Mesenchymal stem cell (in vitro differentiated cells and primary cell): ENCODE data around the gene TMEM186.
A peak's percentile ranks its signal among the peaks of the same experiment; 100 is the strongest.

ENCODE experiments used
- DNase-seq: peaks from one replicate; pipeline ENCODE4 v3.0.0-alpha.2; 2013
- H2AFZ ChIP-seq: one replicate; pipeline ENCODE4 v1.6.1; 2013; ENCODE audit warnings: low read depth, mild to moderate bottlenecking, control low read depth, inconsistent platforms, low read length, moderate library complexity
- H2AK5ac ChIP-seq: 2 replicates; pipeline ENCODE4 v1.6.1; 2013; ENCODE audit warnings: low read length, moderate library complexity, mild to moderate bottlenecking, inconsistent platforms; ENCODE audit not compliant: severe bottlenecking
- H2BK120ac ChIP-seq: one replicate; pipeline ENCODE4 v1.6.1; 2013; ENCODE audit warnings: low read depth, mild to moderate bottlenecking, inconsistent platforms, low read length, moderate library complexity
- H2BK12ac ChIP-seq, 2 experiments: one replicate each; pipeline ENCODE4 v1.6.1; 2013; ENCODE audit warnings: inconsistent platforms in 2 of 2, low read length in 2 of 2, mild to moderate bottlenecking in 2 of 2, moderate library complexity in 2 of 2, control low read depth in 1 of 2
- H2BK15ac ChIP-seq: one replicate; pipeline ENCODE4 v1.6.1; 2013; ENCODE audit warnings: mild to moderate bottlenecking, low read depth, inconsistent platforms; ENCODE audit not compliant: poor library complexity, severe bottlenecking
- H2BK5ac ChIP-seq: 2 replicates; pipeline ENCODE4 v1.6.1; 2013; ENCODE audit warnings: low read depth, mild to moderate bottlenecking, low read length, control low read depth, inconsistent platforms; ENCODE audit not compliant: poor library complexity, severe bottlenecking
- H3K14ac ChIP-seq, 2 experiments: one replicate each; pipeline ENCODE4 v1.6.1; 2013; ENCODE audit warnings: inconsistent platforms in 2 of 2, low read length in 2 of 2, control low read depth in 1 of 2, mild to moderate bottlenecking in 1 of 2, moderate library complexity in 1 of 2
- H3K18ac ChIP-seq, 2 experiments: one replicate each; pipeline ENCODE4 v1.6.1; 2013; ENCODE audit warnings: inconsistent platforms in 2 of 2, low read length in 2 of 2, control low read depth in 1 of 2, low read depth in 1 of 2, mild to moderate bottlenecking in 1 of 2
- H3K23ac ChIP-seq, 2 experiments: one replicate each; pipeline ENCODE4 v1.6.1; 2013; ENCODE audit warnings: inconsistent platforms in 2 of 2, low read length in 2 of 2, mild to moderate bottlenecking in 2 of 2, moderate library complexity in 2 of 2, control low read depth in 1 of 2
- H3K27ac ChIP-seq: 2 replicates; pipeline ENCODE4 v1.5.1; 2013; ENCODE audit warnings: mild to moderate bottlenecking, moderate library complexity, low read length, control low read depth, inconsistent platforms; ENCODE audit not compliant: poor library complexity, severe bottlenecking
- H3K27me3 ChIP-seq, 2 experiments: 2 replicates each; pipeline versions ENCODE4 v1.6.1 to v1.7.0; 2013; ENCODE audit warnings: low read length in 2 of 2, mild to moderate bottlenecking in 2 of 2, moderate library complexity in 2 of 2, control low read depth in 1 of 2, inconsistent platforms in 1 of 2; ENCODE audit not compliant: control insufficient read depth in 1 of 2, insufficient read depth in 1 of 2
- H3K36me3 ChIP-seq, 2 experiments: 2 replicates each; pipeline versions ENCODE4 v1.6.1 to v1.7.0; 2013; ENCODE audit warnings: low read length in 2 of 2, control low read depth in 1 of 2, inconsistent platforms in 1 of 2, low read depth in 1 of 2, mild to moderate bottlenecking in 1 of 2; ENCODE audit not compliant: insufficient read depth in 2 of 2, control insufficient read depth in 1 of 2
- H3K4ac ChIP-seq, 2 experiments: one replicate each; pipeline ENCODE4 v1.6.1; 2013; ENCODE audit warnings: inconsistent platforms in 2 of 2, low read length in 2 of 2, mild to moderate bottlenecking in 2 of 2, moderate library complexity in 2 of 2, control low read depth in 1 of 2, low read depth in 1 of 2
- H3K4me1 ChIP-seq: 2 replicates; pipeline ENCODE4 v1.6.1; 2013; ENCODE audit warnings: low read depth, low read length, control low read depth; ENCODE audit not compliant: control insufficient read depth, insufficient read depth
- H3K4me2 ChIP-seq: 2 replicates; pipeline ENCODE4 v1.6.1; 2013; ENCODE audit warnings: low read length, mild to moderate bottlenecking, inconsistent platforms; ENCODE audit not compliant: poor library complexity, severe bottlenecking
- H3K4me3 ChIP-seq, 2 experiments: 2 replicates each; pipeline versions ENCODE4 v1.5.1 to v1.7.0; 2013; ENCODE audit warnings: low read length in 2 of 2, mild to moderate bottlenecking in 2 of 2, control low read depth in 1 of 2, low read depth in 1 of 2; ENCODE audit not compliant: insufficient read depth in 1 of 2
- H3K79me1 ChIP-seq: replicated peaks from 2 replicates; pipeline ENCODE4 v1.6.1; 2013; ENCODE audit warnings: mild to moderate bottlenecking, control low read depth, low read length, inconsistent platforms; ENCODE audit not compliant: poor library complexity, severe bottlenecking
- H3K9ac ChIP-seq: 2 replicates; pipeline ENCODE4 v1.7.0; 2013; ENCODE audit warnings: mild to moderate bottlenecking, low read length, moderate library complexity
- H3K9me3 ChIP-seq: 2 replicates; pipeline ENCODE4 v1.7.0; 2013; ENCODE audit warnings: mild to moderate bottlenecking, low read length; ENCODE audit not compliant: control insufficient read depth
- H4K8ac ChIP-seq: one replicate; pipeline ENCODE4 v1.6.1; 2013; ENCODE audit warnings: inconsistent platforms, mild to moderate bottlenecking, low read length, moderate library complexity
- H4K91ac ChIP-seq: one replicate; pipeline ENCODE4 v1.6.1; 2013; ENCODE audit warnings: mild to moderate bottlenecking, low read length, inconsistent platforms
- WGBS: methylation state at CpG from one replicate; pipeline ENCODE4 v1.1.7; 2013; ENCODE audit warnings: mixed read lengths; 5-methylcytosine and 5-hydroxymethylcytosine counted together

Gene TMEM186

GRCh38 chr16:8762254-8762653 is 35.2 kb downstream of the TMEM186 start:
- 96% methylated on average over 4 of the region's 4 CpGs for WGBS
- H3K36me3 ChIP-seq: peaks cover 0 to 2% of the 10 kb centered on the region in 2 experiments
- no peak overlapping the region for H3K23ac ChIP-seq
- no peak overlapping the region for H4K91ac ChIP-seq
- H2BK12ac ChIP-seq: no peak overlapping the region
- no peak overlapping the region for H4K8ac ChIP-seq
- H3K4ac ChIP-seq: no peak overlapping the region
- H3K4me2 ChIP-seq: no peak overlapping the region
- no peak overlapping the region for H3K27ac ChIP-seq
- H2BK120ac ChIP-seq: no peak overlapping the region
- H3K9ac ChIP-seq: no peak overlapping the region
- DNase-seq: no peak
- no peak overlapping the region for H2AFZ ChIP-seq
- H2BK5ac ChIP-seq: no peak overlapping the region
- H3K79me1 ChIP-seq: no peaks in the 10 kb centered on the region
- peaks cover 0 to 9% of the 10 kb centered on the region in 2 experiments for H3K27me3 ChIP-seq
- no peak overlapping the region for H2BK15ac ChIP-seq
- H3K14ac ChIP-seq: no peak overlapping the region
- no peak overlapping the region for H3K18ac ChIP-seq
- no peaks in the 10 kb centered on the region for H3K4me1 ChIP-seq
- no peak overlapping the region for H2AK5ac ChIP-seq
- H3K9me3 ChIP-seq: no peaks in the 10 kb centered on the region
- no peak overlapping the region for H3K4me3 ChIP-seq

DNA sequence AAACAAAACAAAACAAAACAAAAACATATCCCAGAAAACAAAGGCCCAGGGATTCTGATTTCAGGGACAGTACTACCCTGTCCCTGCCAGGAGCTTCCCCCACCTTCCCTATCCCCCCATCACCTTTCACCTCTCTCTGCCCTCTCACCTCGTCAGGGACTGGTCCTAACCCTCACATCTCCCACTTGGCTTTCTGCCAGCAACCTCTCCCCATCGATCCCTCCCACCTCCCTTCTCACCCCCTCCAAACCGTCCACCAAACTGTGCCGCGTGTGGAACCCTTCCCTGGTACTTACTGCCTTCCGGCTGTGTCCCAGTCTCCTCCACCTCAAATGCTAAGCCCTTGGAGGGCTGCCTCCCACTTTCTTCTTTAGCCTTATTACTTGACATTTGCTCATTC is 36.4 kb downstream of the TMEM186 start:
- Histone ChIP-seq H3K4ac (no peak overlapping the region), H3K9ac (no peak overlapping the region), H3K4me3 (no peak overlapping the region), H2BK15ac (no peak overlapping the region), H3K23ac (no peak overlapping the region), H3K36me3 (peaks cover 0 to 2% of the 10 kb centered on the region in 2 experiments), H3K27ac (no peak overlapping the region), H4K91ac (no peak overlapping the region), H2BK120ac (peak overlapping the region; percentile 64), H2AFZ (no peak overlapping the region), H2AK5ac (no peak overlapping the region), H3K18ac (no peak overlapping the region), H3K79me1 (no peaks in the 10 kb centered on the region), H3K4me2 (no peak overlapping the region), H3K27me3 (peaks cover 0 to 9% of the 10 kb centered on the region in 2 experiments), H3K14ac (no peak overlapping the region), H3K9me3 (no peaks in the 10 kb centered on the region), H4K8ac (no peak overlapping the region), H3K4me1 (no peaks in the 10 kb centered on the region), H2BK12ac (no peak overlapping the region), H2BK5ac (no peak overlapping the region)
- DNase-seq: no peak
- 76% methylated on average over 6 of the region's 6 CpGs for WGBS

DNA sequence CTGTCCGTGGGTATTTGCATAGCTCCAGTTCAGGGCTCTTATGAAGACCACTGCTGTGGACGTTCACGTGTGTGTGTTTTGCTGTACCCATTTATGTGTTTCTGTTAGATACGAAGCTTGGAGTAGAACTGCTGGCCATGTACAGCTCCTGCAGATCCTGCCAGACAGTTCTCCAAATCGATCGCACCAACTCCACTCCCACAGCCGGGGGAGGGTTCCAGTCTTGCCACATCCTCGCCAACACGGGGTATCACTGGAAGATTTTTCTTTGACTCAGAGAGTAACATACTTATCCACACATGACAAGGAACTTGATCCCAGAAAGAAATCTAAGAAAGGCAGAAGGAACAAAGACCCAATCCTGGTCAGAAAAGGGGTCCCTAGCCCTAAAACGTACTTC is 37.4 kb downstream of the TMEM186 start:
- DNase-seq: no peak
- Histone ChIP-seq H4K91ac (no peak overlapping the region), H2BK12ac (no peak overlapping the region), H2BK15ac (no peak overlapping the region), H3K18ac (no peak overlapping the region), H2BK5ac (no peak overlapping the region), H3K79me1 (no peaks in the 10 kb centered on the region), H3K23ac (no peak overlapping the region), H3K27me3 (peaks cover 0 to 9% of the 10 kb centered on the region in 2 experiments), H3K27ac (no peak overlapping the region), H3K4ac (no peak overlapping the region), H2AFZ (no peak overlapping the region), H4K8ac (no peak overlapping the region), H3K36me3 (peaks cover 0 to 2% of the 10 kb centered on the region in 2 experiments), H3K9me3 (no peaks in the 10 kb centered on the region), H3K4me3 (no peak overlapping the region), H2BK120ac (no peak overlapping the region), H3K4me2 (no peak overlapping the region), H3K14ac (no peak overlapping the region), H3K9ac (no peak overlapping the region), H2AK5ac (no peak overlapping the region), H3K4me1 (no peaks in the 10 kb centered on the region)
- WGBS: 88% methylated on average over 10 of the region's 10 CpGs

- no peak overlapping the region for H3K4me2 ChIP-seq
- WGBS: 83% methylated on average over 6 of the region's 6 CpGs
- no peaks in the 10 kb centered on the region for H3K9me3 ChIP-seq
- no peak overlapping the region for H4K8ac ChIP-seq
- no peak for DNase-seq
- H3K27ac ChIP-seq: no peak overlapping the region
- no peak overlapping the region for H2BK120ac ChIP-seq
- no peaks in the 10 kb centered on the region for H3K27me3 ChIP-seq
- no peak overlapping the region for H3K4ac ChIP-seq
- H3K4me3 ChIP-seq: no peak overlapping the region
- no peak overlapping the region for H2AK5ac ChIP-seq
- no peak overlapping the region for H2AFZ ChIP-seq
- H3K23ac ChIP-seq: no peak overlapping the region
- H2BK12ac ChIP-seq: no peak overlapping the region
- no peak overlapping the region for H3K18ac ChIP-seq
- no peaks in the 10 kb centered on the region for H3K4me1 ChIP-seq
- peaks cover 0 to 2% of the 10 kb centered on the region in 2 experiments for H3K36me3 ChIP-seq
- no peak overlapping the region for H3K14ac ChIP-seq
- no peaks in the 10 kb centered on the region for H3K79me1 ChIP-seq
- no peak overlapping the region for H2BK15ac ChIP-seq
- H3K9ac ChIP-seq: no peak overlapping the region
- no peak overlapping the region for H4K91ac ChIP-seq
- H2BK5ac ChIP-seq: no peak overlapping the region
Measured at GRCh38 chr16:8758022-8758421, 39.4 kb downstream of the TMEM186 start.
